A673 (cell line): Measurements from ENCODE around the gene CFAP57.

Experiments used
- EZH2 ChIP-seq: fragments of 200-600 bp; sonication (generic); IDR thresholded peaks from 2 replicates; pipeline ENCODE4 v1.6.1; 2017; ENCODE audit warnings: borderline replicate concordance, low read depth, mild to moderate bottlenecking, mixed read lengths, antibody characterized with exemption, low read length; ENCODE audit not compliant: poor library complexity, severe bottlenecking
- TF ChIP-seq, protein P1 (sequence below): fragments of 300-800, 200-600 bp; sonication (generic); conservative IDR thresholded peaks from 2 replicates; pipeline ENCODE4 v1.5.1; 2017; ENCODE audit warnings: low read depth, mild to moderate bottlenecking, antibody characterized with exemption, low read length, moderate library complexity, mixed read lengths

DNA sequence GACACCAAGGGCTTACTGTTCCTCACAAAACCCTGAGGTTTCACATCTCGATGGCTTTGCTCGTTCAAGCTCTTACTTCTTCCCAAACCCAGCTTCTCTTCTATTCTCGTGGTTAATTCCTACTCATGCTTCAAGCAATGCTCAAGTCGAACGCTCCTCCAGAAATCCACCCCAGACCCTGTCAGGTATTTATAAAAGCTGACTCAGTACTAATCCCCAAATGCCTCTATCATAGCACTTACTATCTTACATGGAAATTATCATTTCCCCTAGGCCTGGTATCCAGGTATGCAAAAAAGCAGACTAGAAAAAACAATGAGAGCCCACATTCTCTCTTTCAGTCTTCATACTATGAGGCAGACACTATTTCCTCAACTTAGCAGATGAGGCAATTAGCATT is 6.4 kb upstream of the CFAP57 start:
- TF ChIP-seq, protein P1, sequence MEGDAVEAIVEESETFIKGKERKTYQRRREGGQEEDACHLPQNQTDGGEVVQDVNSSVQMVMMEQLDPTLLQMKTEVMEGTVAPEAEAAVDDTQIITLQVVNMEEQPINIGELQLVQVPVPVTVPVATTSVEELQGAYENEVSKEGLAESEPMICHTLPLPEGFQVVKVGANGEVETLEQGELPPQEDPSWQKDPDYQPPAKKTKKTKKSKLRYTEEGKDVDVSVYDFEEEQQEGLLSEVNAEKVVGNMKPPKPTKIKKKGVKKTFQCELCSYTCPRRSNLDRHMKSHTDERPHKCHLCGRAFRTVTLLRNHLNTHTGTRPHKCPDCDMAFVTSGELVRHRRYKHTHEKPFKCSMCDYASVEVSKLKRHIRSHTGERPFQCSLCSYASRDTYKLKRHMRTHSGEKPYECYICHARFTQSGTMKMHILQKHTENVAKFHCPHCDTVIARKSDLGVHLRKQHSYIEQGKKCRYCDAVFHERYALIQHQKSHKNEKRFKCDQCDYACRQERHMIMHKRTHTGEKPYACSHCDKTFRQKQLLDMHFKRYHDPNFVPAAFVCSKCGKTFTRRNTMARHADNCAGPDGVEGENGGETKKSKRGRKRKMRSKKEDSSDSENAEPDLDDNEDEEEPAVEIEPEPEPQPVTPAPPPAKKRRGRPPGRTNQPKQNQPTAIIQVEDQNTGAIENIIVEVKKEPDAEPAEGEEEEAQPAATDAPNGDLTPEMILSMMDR: no peak
- no peak for TF ChIP-seq EZH2
